ENCODE measurements around the gene TET1. TPM values are rescaled to one million over a fixed set of nuclear protein-coding genes. Genes with fewer than 3 reads are reported as not detected.
"Not testable (repeated sequence)": the region's sequence is repeated elsewhere in the genome, so short reads cannot be mapped to it uniquely, and the experiment has no call there.

Gene TET1
- total and polyA plus RNA-seq, 9 donors, result 5.2 to 20.6 (median 9.7) TPM

DNA sequence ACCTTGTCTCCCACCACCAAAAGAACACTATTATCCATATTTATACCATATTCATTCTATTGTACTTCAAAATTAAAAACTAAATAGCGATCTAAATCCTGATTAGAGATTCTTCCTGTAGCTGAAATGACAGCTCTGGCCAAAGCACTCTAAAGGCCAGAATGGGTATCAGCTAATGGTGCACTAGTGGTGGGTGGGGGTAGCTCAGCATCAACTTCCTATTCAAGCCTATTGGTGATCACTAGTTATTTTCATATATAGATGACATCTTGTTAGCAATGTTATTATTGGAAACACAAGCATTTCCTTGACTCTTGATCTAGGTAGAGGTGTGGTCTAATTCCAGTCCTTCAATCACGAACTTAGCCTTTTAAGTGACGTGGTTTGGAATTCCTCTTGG lies 43.6 kb downstream of the TET1 start:
- Histone ChIP-seq H3K27me3 (ENCODE audit: control insufficient read depth, insufficient read depth, low read length) (no peaks in the 10 kb centered on the region), H3K4me3 (ENCODE audit: low read length) (no peak overlapping the region), H3K36me3 (ENCODE audit: control insufficient read depth, insufficient read depth, low read length) (peaks cover 15% of the 10 kb centered on the region), H3K9me3 (replicated peaks; ENCODE audit: control insufficient read depth, low read depth, low read length) (no peaks in the 10 kb centered on the region), H3K27ac (ENCODE audit: low read length) (no peak overlapping the region), H3K4me1 (ENCODE audit: control insufficient read depth, insufficient read depth, low read length) (peaks cover 13% of the 10 kb centered on the region)
- WGBS (ENCODE audit: insufficient coverage), result no CpG with 5 or more reads among the region's 3 CpGs
- no peak for DNase-seq

DNA sequence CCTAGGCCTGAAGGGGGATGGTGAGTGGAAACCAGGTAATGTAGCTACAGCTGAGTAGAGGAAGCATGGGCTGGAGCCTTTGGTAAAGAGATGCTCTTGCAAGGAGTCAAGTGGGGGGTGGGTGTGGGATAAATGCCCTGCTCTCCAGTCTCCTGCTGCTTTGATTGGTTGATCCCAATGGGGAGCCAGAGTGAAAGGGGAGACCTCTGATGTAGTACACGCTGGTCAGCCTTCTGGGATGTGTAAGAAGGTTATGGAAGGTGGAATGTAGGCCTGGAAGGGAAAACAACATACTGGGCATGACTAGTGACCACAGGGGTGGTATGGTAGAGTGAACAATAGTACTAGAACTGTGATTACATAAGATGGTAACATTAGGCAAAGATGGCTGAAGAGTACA lies 44.3 kb downstream of the TET1 start:
- DNase-seq, result no peak
- H3K4me3 ChIP-seq (ENCODE audit: low read length), result no peak overlapping the region
- H3K9me3 ChIP-seq (replicated peaks; ENCODE audit: control insufficient read depth, low read depth, low read length), result no peaks in the 10 kb centered on the region
- no peak overlapping the region for H3K27ac ChIP-seq (ENCODE audit: low read length)
- 93% methylated on average over 1 of the region's 1 CpG for WGBS (ENCODE audit: insufficient coverage)
- peaks cover 7% of the 10 kb centered on the region for H3K4me1 ChIP-seq (ENCODE audit: control insufficient read depth, insufficient read depth, low read length)
- H3K36me3 ChIP-seq (ENCODE audit: control insufficient read depth, insufficient read depth, low read length), result peaks cover 18% of the 10 kb centered on the region
- no peaks in the 10 kb centered on the region for H3K27me3 ChIP-seq (ENCODE audit: control insufficient read depth, insufficient read depth, low read length)

GRCh38 chr10:68606918-68607317 lies 46.8 kb downstream of the TET1 start:
- H3K27ac ChIP-seq (ENCODE audit: low read length), result peak overlapping the region; percentile 54
- peak; percentile 95 for DNase-seq
- WGBS (ENCODE audit: insufficient coverage), result 25% methylated on average over 1 of the region's 5 CpGs

GRCh38 chr10:68610023-68610422 lies 49.9 kb downstream of the TET1 start:
- H3K27ac ChIP-seq (ENCODE audit: low read length); H3K9me3 ChIP-seq (replicated peaks; ENCODE audit: control insufficient read depth, low read depth, low read length); H3K4me3 ChIP-seq (ENCODE audit: low read length); DNase-seq; H3K4me1 ChIP-seq (ENCODE audit: control insufficient read depth, insufficient read depth, low read length); H3K36me3 ChIP-seq (ENCODE audit: control insufficient read depth, insufficient read depth, low read length); H3K27me3 ChIP-seq (ENCODE audit: control insufficient read depth, insufficient read depth, low read length): not testable (repeated sequence)
- 97% methylated on average over 5 of the region's 10 CpGs for WGBS (ENCODE audit: insufficient coverage)

More at GRCh38 chr10:68606918-68607317, 46.8 kb downstream of the TET1 start:
- Histone ChIP-seq H3K36me3 (ENCODE audit: control insufficient read depth, insufficient read depth, low read length) (peaks cover 18% of the 10 kb centered on the region), H3K9me3 (replicated peaks; ENCODE audit: control insufficient read depth, low read depth, low read length) (no peaks in the 10 kb centered on the region), H3K27me3 (ENCODE audit: control insufficient read depth, insufficient read depth, low read length) (no peaks in the 10 kb centered on the region), H3K4me1 (ENCODE audit: control insufficient read depth, insufficient read depth, low read length) (no peaks in the 10 kb centered on the region), H3K4me3 (ENCODE audit: low read length) (no peak overlapping the region)

GRCh38 chr10:68611227-68611626 lies 51.1 kb downstream of the TET1 start:
- no peaks in the 10 kb centered on the region for H3K9me3 ChIP-seq (replicated peaks; ENCODE audit: control insufficient read depth, low read depth, low read length)
- H3K4me1 ChIP-seq (ENCODE audit: control insufficient read depth, insufficient read depth, low read length), result no peaks in the 10 kb centered on the region
- WGBS (ENCODE audit: insufficient coverage), result 67% methylated on average over 1 of the region's 3 CpGs
- H3K27ac ChIP-seq (ENCODE audit: low read length), result no peak overlapping the region
- no peak for DNase-seq
- H3K36me3 ChIP-seq (ENCODE audit: control insufficient read depth, insufficient read depth, low read length), result peaks cover 5% of the 10 kb centered on the region
- H3K27me3 ChIP-seq (ENCODE audit: control insufficient read depth, insufficient read depth, low read length), result no peaks in the 10 kb centered on the region
- no peak overlapping the region for H3K4me3 ChIP-seq (ENCODE audit: low read length)

DNA sequence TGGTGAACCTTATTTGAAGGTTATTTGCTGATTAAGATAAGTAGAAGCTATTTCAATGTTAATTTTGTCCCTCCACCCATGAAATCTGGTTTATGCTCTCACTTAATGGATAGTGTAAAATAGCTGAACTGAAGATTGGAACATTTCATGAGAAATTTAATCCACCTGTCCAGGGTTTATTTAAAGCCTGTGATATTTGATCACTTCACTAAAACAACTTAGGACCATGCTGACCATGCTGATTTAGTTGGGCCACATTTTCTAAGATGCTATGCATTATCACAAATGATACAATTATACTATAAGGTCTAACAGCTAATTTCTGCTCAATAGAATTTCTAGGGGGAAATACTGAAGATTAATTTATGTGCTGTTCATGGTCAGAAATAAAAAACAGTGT lies 53.8 kb downstream of the TET1 start:
- H3K27ac ChIP-seq (ENCODE audit: low read length); H3K4me1 ChIP-seq (ENCODE audit: control insufficient read depth, insufficient read depth, low read length); H3K36me3 ChIP-seq (ENCODE audit: control insufficient read depth, insufficient read depth, low read length); H3K9me3 ChIP-seq (replicated peaks; ENCODE audit: control insufficient read depth, low read depth, low read length); H3K27me3 ChIP-seq (ENCODE audit: control insufficient read depth, insufficient read depth, low read length); DNase-seq; H3K4me3 ChIP-seq (ENCODE audit: low read length): not testable (repeated sequence)

- H3K36me3 ChIP-seq (ENCODE audit: control insufficient read depth, insufficient read depth, low read length); DNase-seq; H3K9me3 ChIP-seq (replicated peaks; ENCODE audit: control insufficient read depth, low read depth, low read length); H3K27ac ChIP-seq (ENCODE audit: low read length); H3K4me3 ChIP-seq (ENCODE audit: low read length); H3K4me1 ChIP-seq (ENCODE audit: control insufficient read depth, insufficient read depth, low read length); H3K27me3 ChIP-seq (ENCODE audit: control insufficient read depth, insufficient read depth, low read length): not testable (repeated sequence)
- 96% methylated on average over 5 of the region's 10 CpGs for WGBS (ENCODE audit: insufficient coverage)
Observed at GRCh38 chr10:68617691-68618090, 57.6 kb downstream of the TET1 start.

DNA sequence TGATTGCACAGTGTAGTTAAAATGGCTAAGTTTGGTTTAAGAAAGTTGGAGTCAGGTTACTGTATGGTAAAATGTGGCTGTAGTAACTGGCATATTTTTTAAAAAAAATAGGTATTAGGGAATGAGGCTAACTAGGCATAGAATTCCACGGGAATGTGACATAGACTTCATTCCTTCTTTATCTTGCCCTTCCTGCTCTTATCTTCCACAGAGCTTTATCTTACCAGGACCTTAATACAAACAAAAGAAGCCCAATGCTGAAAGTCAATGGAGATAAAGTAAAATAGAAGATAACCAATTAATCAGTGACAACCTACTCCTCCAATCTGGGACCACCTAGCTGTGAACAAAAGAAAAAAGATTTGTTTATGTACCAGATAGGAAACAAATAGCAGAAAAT lies 58.1 kb downstream of the TET1 start:
- H3K27me3 ChIP-seq (ENCODE audit: control insufficient read depth, insufficient read depth, low read length), result no peaks in the 10 kb centered on the region
- no peaks in the 10 kb centered on the region for H3K36me3 ChIP-seq (ENCODE audit: control insufficient read depth, insufficient read depth, low read length)
- no peaks in the 10 kb centered on the region for H3K9me3 ChIP-seq (replicated peaks; ENCODE audit: control insufficient read depth, low read depth, low read length)
- H3K4me1 ChIP-seq (ENCODE audit: control insufficient read depth, insufficient read depth, low read length), result no peaks in the 10 kb centered on the region
- no peak for DNase-seq
- no peak overlapping the region for H3K27ac ChIP-seq (ENCODE audit: low read length)
- no CpG with 5 or more reads among the region's 1 CpG for WGBS (ENCODE audit: insufficient coverage)
- H3K4me3 ChIP-seq (ENCODE audit: low read length), result no peak overlapping the region

GRCh38 chr10:68619595-68619994 lies 59.5 kb downstream of the TET1 start:
- no peaks in the 10 kb centered on the region for H3K36me3 ChIP-seq (ENCODE audit: control insufficient read depth, insufficient read depth, low read length)
- no peak overlapping the region for H3K4me3 ChIP-seq (ENCODE audit: low read length)
- no peak overlapping the region for H3K27ac ChIP-seq (ENCODE audit: low read length)
- H3K27me3 ChIP-seq (ENCODE audit: control insufficient read depth, insufficient read depth, low read length), result no peaks in the 10 kb centered on the region
- DNase-seq, result no peak
- H3K4me1 ChIP-seq (ENCODE audit: control insufficient read depth, insufficient read depth, low read length), result no peaks in the 10 kb centered on the region
- WGBS (ENCODE audit: insufficient coverage), result 100% methylated on average over 1 of the region's 3 CpGs
- H3K9me3 ChIP-seq (replicated peaks; ENCODE audit: control insufficient read depth, low read depth, low read length), result no peaks in the 10 kb centered on the region

- DNase-seq, result no peak
- WGBS (ENCODE audit: insufficient coverage), result 80% methylated on average over 1 of the region's 4 CpGs
Observed at GRCh38 chr10:68625316-68625921, 65.3 kb downstream of the TET1 start.

DNA sequence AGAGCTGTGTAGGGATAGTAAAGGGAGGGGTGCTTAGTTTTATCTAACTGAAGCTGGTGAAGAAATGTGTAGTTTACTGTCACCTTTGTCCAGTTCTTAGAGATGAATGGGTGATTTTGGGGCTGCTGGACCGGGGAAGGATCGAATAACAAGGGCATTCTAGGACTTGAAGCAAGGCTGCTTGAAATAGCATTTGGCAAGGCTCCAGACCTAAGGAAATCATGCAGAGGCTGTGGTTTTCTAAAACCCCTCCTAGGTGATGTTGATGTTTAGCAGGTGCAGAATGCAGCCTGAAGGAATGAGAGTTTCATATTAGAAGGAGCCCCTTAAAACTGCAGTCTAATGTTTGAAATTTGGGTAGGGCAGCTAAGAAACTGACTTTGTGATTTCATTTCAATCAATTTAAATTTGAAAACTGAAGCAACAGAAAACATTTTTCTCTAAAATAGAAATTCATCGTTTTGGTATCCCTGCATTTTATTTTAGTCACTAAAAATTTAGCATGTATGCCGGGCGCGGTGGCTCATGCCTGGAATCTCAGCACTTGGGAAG lies 68.5 kb downstream of the TET1 start:
- no peak for DNase-seq
- 14% methylated on average over 1 of the region's 6 CpGs for WGBS (ENCODE audit: insufficient coverage)
- peaks cover 4% of the 10 kb centered on the region for H3K4me1 ChIP-seq (ENCODE audit: control insufficient read depth, insufficient read depth, low read length)

More at GRCh38 chr10:68625316-68625921, 65.3 kb downstream of the TET1 start:
- Histone ChIP-seq H3K4me1 (ENCODE audit: control insufficient read depth, insufficient read depth, low read length) (peaks cover 4% of the 10 kb centered on the region), H3K27me3 (ENCODE audit: control insufficient read depth, insufficient read depth, low read length) (no peaks in the 10 kb centered on the region), H3K27ac (ENCODE audit: low read length) (no peak overlapping the region), H3K4me3 (ENCODE audit: low read length) (no peak overlapping the region), H3K36me3 (ENCODE audit: control insufficient read depth, insufficient read depth, low read length) (no peaks in the 10 kb centered on the region), H3K9me3 (replicated peaks; ENCODE audit: control insufficient read depth, low read depth, low read length) (no peaks in the 10 kb centered on the region)

More for the DNA sequence above, 68.5 kb downstream of the TET1 start:
- Histone ChIP-seq H3K4me3 (ENCODE audit: low read length) (no peak overlapping the region), H3K27me3 (ENCODE audit: control insufficient read depth, insufficient read depth, low read length) (no peaks in the 10 kb centered on the region), H3K9me3 (replicated peaks; ENCODE audit: control insufficient read depth, low read depth, low read length) (no peaks in the 10 kb centered on the region), H3K27ac (ENCODE audit: low read length) (no peak overlapping the region), H3K36me3 (ENCODE audit: control insufficient read depth, insufficient read depth, low read length) (no peaks in the 10 kb centered on the region)
